Measurements from ENCODE around the gene GALNT17. TPM values are rescaled to one million over a fixed set of nuclear protein-coding genes. Genes with fewer than 3 reads are reported as not detected.

The GALNT17 gene
- total RNA-seq, 1 experiment from 2014 or later = not detected

DNA sequence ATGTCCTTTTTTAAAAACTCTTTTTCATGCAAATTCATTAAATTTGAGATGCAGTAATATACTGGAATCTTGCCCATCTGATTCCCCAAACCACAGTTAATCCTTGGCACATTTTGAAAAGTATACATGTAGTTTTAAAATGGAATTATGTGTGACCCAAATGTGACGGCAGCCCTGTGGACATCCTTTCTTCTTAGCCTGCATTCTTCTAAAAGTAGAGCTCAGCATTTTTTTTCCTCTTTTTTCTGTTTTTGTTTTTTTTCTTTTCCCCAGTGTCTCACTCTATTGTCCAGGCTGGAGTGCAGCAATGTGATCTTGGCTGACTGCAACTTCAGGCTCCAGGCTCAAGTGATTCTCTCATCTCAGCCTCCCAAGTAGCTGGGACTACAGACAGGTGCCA is 338.9 kb downstream of the GALNT17 start:
- Histone ChIP-seq H3K9me3 (ENCODE audit: low read length) (no peaks in the 10 kb centered on the region), H3K4me3 (ENCODE audit: low read length) (no peak overlapping the region), H3K36me3 (ENCODE audit: low read depth, low read length) (no peaks in the 10 kb centered on the region), H3K79me2 (ENCODE audit: low read length) (no peaks in the 10 kb centered on the region), H3K9me2 (replicated peaks; ENCODE audit: low read length) (no peaks in the 10 kb centered on the region), H3K27me3 (ENCODE audit: low read length) (no peaks in the 10 kb centered on the region), H4K20me1 (ENCODE audit: low read length) (no peaks in the 10 kb centered on the region), H3F3A (ENCODE audit: low read length, unreplicated experiment) (no peaks in the 10 kb centered on the region), H2AFZ (ENCODE audit: low read length) (no peak overlapping the region), H3K4me2 (ENCODE audit: low read length) (no peak overlapping the region), H3K9ac (ENCODE audit: low read length) (no peak overlapping the region), H3K27ac (ENCODE audit: low read length) (no peak overlapping the region), H3K4me1 (ENCODE audit: insufficient read depth, low read length) (no peaks in the 10 kb centered on the region)
- POLR2A ChIA-PET (ENCODE audit: unreplicated experiment) = no interaction called here
- no peak for ATAC-seq
- BruUV-seq (replicated peaks) = no TSS peak
- no peak for TF ChIP-seq EZH2 (IDR thresholded peaks at IDR 0.05; ENCODE audit: low read length, unreplicated experiment)
- intact Hi-C loops (cut with micrococcal nuclease) = no loop called here
- CTCF ChIA-PET = no interaction called here
- no peak for DNase-seq

- Histone ChIP-seq H3K4me2 (ENCODE audit: low read length) (no peak overlapping the region), H3K4me3 (ENCODE audit: low read length) (no peak overlapping the region), H3F3A (ENCODE audit: low read length, unreplicated experiment) (no peaks in the 10 kb centered on the region), H3K27me3 (ENCODE audit: low read length) (no peaks in the 10 kb centered on the region), H3K36me3 (ENCODE audit: low read depth, low read length) (no peaks in the 10 kb centered on the region), H3K4me1 (ENCODE audit: insufficient read depth, low read length) (no peaks in the 10 kb centered on the region), H3K79me2 (ENCODE audit: low read length) (no peaks in the 10 kb centered on the region), H4K20me1 (ENCODE audit: low read length) (no peaks in the 10 kb centered on the region), H3K9me2 (replicated peaks; ENCODE audit: low read length) (no peaks in the 10 kb centered on the region), H2AFZ (ENCODE audit: low read length) (no peak overlapping the region), H3K9me3 (ENCODE audit: low read length) (no peaks in the 10 kb centered on the region), H3K27ac (ENCODE audit: low read length) (no peak overlapping the region), H3K9ac (ENCODE audit: low read length) (no peak overlapping the region)
- DNase-seq = no peak
- CTCF ChIA-PET = no interaction called here
- no TSS peak for BruUV-seq (replicated peaks)
- intact Hi-C loops (cut with micrococcal nuclease) = no loop called here
- POLR2A ChIA-PET (ENCODE audit: unreplicated experiment) = no interaction called here
- ATAC-seq = no peak
- TF ChIP-seq EZH2 (IDR thresholded peaks at IDR 0.05; ENCODE audit: low read length, unreplicated experiment) = no peak
- TF ChIP-seq, protein P1, sequence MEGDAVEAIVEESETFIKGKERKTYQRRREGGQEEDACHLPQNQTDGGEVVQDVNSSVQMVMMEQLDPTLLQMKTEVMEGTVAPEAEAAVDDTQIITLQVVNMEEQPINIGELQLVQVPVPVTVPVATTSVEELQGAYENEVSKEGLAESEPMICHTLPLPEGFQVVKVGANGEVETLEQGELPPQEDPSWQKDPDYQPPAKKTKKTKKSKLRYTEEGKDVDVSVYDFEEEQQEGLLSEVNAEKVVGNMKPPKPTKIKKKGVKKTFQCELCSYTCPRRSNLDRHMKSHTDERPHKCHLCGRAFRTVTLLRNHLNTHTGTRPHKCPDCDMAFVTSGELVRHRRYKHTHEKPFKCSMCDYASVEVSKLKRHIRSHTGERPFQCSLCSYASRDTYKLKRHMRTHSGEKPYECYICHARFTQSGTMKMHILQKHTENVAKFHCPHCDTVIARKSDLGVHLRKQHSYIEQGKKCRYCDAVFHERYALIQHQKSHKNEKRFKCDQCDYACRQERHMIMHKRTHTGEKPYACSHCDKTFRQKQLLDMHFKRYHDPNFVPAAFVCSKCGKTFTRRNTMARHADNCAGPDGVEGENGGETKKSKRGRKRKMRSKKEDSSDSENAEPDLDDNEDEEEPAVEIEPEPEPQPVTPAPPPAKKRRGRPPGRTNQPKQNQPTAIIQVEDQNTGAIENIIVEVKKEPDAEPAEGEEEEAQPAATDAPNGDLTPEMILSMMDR (conservative IDR thresholded peaks at IDR 0.05; ENCODE audit: low read depth, low read length) = no peak
- TF ChIP-seq EZH2phosphoT487 (IDR thresholded peaks at IDR 0.05; ENCODE audit: borderline replicate concordance, low read length) = no peak
Observed at GRCh38 chr7:71472962-71473361, 341.0 kb downstream of the GALNT17 start.

DNA sequence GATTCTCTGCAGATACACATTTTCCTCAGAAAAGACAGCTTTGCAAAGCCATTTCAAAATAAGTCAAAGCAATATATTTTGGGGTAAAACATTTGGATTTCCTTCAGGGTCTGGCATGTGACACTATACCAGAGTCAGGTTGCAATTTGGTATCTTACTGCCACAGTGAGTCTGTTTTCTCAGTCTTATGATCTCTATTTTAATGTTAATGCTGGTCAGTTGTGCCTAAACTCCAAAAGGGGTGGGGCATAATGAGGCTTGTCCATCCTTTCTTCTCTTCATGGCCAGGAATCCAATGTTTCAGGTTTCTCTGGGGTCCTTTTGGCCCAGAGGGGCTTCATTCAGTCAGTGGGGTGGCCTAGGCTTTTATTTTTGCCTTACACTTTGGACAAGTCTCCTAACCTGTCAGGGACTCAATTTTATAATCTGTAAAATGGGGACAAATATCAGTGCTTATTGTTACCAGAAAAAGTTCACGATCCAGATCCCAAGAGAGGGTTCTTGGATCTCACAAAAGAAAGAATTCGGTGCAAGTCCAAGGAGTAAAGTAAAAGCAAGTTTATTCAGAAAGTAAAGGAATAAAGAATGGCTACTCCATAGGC is 341.5 kb downstream of the GALNT17 start:
- Histone ChIP-seq H3K9ac (ENCODE audit: low read length) (no peak overlapping the region), H3K27me3 (ENCODE audit: low read length) (no peaks in the 10 kb centered on the region), H4K20me1 (ENCODE audit: low read length) (no peaks in the 10 kb centered on the region), H3K4me2 (ENCODE audit: low read length) (no peak overlapping the region), H3F3A (ENCODE audit: low read length, unreplicated experiment) (no peaks in the 10 kb centered on the region), H3K79me2 (ENCODE audit: low read length) (no peaks in the 10 kb centered on the region), H2AFZ (ENCODE audit: low read length) (no peak overlapping the region), H3K4me1 (ENCODE audit: insufficient read depth, low read length) (no peaks in the 10 kb centered on the region), H3K9me3 (ENCODE audit: low read length) (no peaks in the 10 kb centered on the region), H3K9me2 (replicated peaks; ENCODE audit: low read length) (no peaks in the 10 kb centered on the region), H3K27ac (ENCODE audit: low read length) (no peak overlapping the region), H3K36me3 (ENCODE audit: low read depth, low read length) (no peaks in the 10 kb centered on the region), H3K4me3 (ENCODE audit: low read length) (no peak overlapping the region)
- DNase-seq (no peak), ATAC-seq (no peak)
- POLR2A ChIA-PET (ENCODE audit: unreplicated experiment) = no interaction called here
- intact Hi-C loops (cut with micrococcal nuclease) = no loop called here
- no peak for TF ChIP-seq EZH2phosphoT487 (IDR thresholded peaks at IDR 0.05; ENCODE audit: borderline replicate concordance, low read length)
- TF ChIP-seq, protein P1 (conservative IDR thresholded peaks at IDR 0.05; ENCODE audit: low read depth, low read length) = no peak
- no peak for TF ChIP-seq EZH2 (IDR thresholded peaks at IDR 0.05; ENCODE audit: low read length, unreplicated experiment)
- CTCF ChIA-PET = no interaction called here
- BruUV-seq (replicated peaks) = no TSS peak
